HFF-Myc (cell line): ENCODE results near the gene IRF5.
A peak's percentile ranks its signal among the peaks of the same experiment; 100 is the strongest.

ENCODE experiments used
- DNase-seq: peaks from one replicate; pipeline ENCODE4 v3.0.0-alpha.2; 2011; ENCODE audit warnings: low read depth; ENCODE audit errors: extremely low read depth
- H3K4me3 ChIP-seq: replicated peaks from 2 replicates; pipeline ENCODE4 v1.5.1; 2011; ENCODE audit warnings: low read depth, mild to moderate bottlenecking, control low read depth, low read length
- TF ChIP-seq, protein P1 (sequence below): IDR thresholded peaks from 2 replicates; pipeline ENCODE4 v1.5.1; 2012; ENCODE audit warnings: mild to moderate bottlenecking, low read depth, low read length, control low read depth; ENCODE audit errors: missing control alignments

The IRF5 gene

GRCh38 chr7:128899392-128899791 lies 38.3 kb upstream of the IRF5 start:
- TF ChIP-seq, protein P1, sequence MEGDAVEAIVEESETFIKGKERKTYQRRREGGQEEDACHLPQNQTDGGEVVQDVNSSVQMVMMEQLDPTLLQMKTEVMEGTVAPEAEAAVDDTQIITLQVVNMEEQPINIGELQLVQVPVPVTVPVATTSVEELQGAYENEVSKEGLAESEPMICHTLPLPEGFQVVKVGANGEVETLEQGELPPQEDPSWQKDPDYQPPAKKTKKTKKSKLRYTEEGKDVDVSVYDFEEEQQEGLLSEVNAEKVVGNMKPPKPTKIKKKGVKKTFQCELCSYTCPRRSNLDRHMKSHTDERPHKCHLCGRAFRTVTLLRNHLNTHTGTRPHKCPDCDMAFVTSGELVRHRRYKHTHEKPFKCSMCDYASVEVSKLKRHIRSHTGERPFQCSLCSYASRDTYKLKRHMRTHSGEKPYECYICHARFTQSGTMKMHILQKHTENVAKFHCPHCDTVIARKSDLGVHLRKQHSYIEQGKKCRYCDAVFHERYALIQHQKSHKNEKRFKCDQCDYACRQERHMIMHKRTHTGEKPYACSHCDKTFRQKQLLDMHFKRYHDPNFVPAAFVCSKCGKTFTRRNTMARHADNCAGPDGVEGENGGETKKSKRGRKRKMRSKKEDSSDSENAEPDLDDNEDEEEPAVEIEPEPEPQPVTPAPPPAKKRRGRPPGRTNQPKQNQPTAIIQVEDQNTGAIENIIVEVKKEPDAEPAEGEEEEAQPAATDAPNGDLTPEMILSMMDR = no peak
- H3K4me3 ChIP-seq = no peak overlapping the region
- no peak for DNase-seq

- TF ChIP-seq, protein P1 = no peak
- no peak for DNase-seq
- H3K4me3 ChIP-seq = no peak overlapping the region
Measured at GRCh38 chr7:128900237-128900636, 37.5 kb upstream of the IRF5 start.

- TF ChIP-seq, protein P1 = no peak
- DNase-seq = no peak
- no peak overlapping the region for H3K4me3 ChIP-seq
Measured at GRCh38 chr7:128902761-128903585, 34.8 kb upstream of the IRF5 start.

GRCh38 chr7:128903621-128904361 lies 33.9 kb upstream of the IRF5 start:
- H3K4me3 ChIP-seq = no peak overlapping the region
- no peak for DNase-seq
- TF ChIP-seq, protein P1 = no peak

DNA sequence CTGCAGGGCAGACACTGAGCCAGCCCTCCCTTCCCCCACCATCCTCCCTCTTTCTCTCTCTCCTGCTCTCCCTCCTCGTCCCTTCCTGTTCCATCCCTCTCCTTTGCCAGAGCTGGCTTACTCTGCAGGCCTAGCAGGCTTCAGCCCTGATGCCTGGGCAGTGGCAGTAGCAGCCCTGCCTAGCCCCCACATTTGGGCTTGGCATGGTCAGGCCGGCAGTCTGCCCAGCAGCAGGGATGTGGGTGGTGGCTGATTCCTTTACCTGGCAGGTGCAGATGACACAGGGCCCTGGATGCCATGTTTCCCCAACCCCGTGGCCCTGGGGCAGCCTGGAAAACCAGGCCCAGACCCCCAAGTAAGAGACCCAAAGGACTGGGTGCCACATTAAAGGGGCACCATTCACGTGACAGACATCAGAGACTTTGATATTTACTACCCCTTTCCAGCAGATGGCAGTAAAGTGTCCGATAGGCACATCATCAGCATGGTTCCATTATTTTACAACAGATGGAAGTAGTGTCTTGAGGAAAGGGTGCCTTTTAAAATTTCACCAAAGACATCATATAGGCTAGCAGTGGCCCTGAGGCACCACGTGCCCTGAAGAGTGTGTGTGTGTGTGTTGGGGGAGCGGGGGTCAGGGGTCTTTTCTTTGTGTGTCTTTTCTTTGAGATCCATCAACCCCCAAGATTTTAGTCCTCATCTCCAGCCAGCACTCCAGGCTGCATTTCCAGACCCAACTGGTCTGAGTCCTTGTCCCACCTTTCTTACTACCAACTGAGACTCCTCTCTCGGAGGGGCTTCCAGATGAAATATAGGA lies 33.1 kb upstream of the IRF5 start:
- DNase-seq = peak; percentile 17
- TF ChIP-seq, protein P1 = peak; percentile 61
- no peak overlapping the region for H3K4me3 ChIP-seq

DNA sequence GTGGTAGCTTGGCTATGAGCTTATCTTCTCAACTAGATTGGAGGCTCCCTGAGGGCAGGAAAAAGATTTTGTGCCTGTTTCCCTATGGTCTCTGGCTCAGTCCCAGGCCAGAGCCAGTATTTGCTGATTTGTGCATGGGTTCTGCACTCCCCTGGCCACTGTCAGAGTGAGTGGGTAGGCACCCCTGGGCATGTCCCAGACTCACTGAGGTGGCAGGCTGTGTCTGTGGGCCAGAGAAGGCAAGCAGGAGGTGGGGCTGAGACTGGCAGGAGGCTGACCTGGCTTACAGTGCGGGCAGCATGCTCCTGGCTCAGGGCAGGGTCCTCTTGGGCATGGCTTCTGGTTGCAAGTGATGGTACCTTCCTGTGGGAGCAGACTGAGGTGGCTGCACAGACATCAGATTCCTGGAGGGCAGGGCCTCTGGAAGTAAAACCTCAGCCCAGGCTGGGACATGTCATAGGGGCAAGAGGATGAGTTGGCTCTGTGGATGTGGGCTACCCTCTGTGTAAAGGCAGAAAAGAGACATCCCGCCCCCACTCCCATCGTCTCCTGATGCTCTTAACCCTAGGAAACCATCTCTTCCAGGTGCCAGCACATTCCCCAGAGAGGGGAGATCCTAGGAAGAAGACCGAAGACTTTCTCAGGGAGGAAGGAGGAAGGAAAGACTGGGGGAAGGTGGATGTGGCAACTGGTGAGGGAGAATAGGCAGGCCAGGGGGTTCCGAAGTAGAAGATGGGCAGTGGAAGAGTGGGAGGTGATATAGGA lies 31.5 kb upstream of the IRF5 start:
- DNase-seq = no peak
- TF ChIP-seq, protein P1 = no peak
- H3K4me3 ChIP-seq = no peak overlapping the region
